ENCODE data around the gene PEAK3.

The PEAK3 gene

DNA sequence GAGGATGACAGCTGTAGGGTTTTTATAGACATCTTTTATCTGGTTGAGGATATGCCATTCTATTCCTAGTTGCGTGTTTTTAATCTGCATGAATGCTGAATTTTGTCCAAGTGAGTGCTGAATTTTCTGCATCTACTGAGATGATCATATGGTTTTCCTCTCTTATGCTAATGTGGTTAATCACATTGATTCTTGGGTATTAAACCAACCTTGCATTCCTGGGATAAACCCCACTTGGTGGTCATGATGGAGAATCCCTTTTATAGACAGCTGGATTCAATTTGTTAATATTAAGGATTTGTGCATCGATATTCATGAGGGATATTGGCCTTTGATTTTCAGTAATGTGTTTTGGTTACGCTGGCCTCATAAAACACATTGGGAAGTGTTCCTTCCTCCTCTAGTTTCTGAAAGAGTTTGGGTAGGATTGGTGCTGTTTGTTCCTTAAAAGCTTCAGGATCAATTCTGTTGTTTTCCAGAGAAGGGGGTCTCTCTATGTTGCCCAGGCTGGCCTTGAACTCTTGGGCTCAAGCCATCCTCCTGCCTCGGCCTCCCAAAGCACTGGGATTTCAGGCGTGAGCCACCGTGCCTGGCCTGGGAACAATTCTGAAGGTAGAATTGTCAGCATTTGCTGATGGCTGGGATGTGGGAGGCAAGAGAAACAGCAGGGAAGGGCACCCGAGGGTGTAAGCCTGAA, 33.3 kb upstream of the PEAK3 start:
- no peak for DNase-seq

- DNase-seq: no peak
Measured at GRCh38 chr19:2312820-2313501, 31.0 kb upstream of the PEAK3 start.

DNA sequence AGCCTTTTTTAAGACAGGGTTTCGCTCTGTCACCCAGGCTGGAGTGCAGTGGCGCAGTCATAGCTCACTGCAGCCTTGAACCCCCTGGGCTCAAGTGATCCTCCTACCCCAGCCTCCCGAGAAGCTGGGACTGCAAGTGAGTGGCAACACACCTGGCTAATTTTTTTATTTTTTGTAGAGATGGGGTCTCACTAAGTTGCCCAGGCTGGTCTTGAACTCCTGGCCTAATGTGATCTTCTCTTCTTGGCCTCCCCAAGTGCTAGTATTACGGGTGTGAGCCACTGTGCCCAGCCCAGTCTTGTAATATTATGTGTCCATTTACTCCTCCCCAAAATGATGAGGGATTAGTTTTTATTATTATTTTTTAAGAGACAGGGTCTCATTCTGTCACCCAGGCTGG, 29.1 kb upstream of the PEAK3 start:
- no peak for DNase-seq

GRCh38 chr19:2309734-2310362, 27.9 kb upstream of the PEAK3 start:
- no peak for DNase-seq

GRCh38 chr19:2308114-2308556, 26.2 kb upstream of the PEAK3 start, which contains the start of gene LINGO3:
LINGO3 (minus strand) TSS chr19:2308154; CDS start chr19:2291776, 16,378 bp downstream.
- DNase-seq: no peak

DNA sequence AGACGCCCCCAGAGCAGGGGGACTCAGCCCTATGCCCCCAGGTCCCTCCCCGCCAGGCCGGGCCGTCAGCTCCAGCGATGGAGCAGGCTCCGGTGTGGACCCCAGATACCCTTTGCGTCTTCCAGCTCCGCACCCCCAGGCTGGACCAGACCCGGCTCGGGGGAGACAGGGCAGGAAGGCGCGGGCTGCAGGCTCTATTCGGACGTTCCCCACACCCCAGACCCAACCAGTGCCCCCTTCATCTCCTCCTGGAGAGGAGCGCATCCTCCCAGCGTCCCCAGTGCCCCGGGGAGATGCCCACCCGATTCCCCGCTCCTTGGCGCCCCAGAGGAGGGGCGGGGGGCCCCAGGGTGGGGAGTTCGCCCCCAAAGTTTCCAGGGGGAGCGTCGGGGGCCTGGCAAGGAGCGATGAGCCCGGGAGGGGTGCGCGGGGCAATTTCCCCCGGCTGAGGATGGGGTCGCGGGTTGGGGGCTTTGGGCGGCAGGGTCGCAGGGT, 25.6 kb upstream of the PEAK3 start:
- DNase-seq: no peak

DNA sequence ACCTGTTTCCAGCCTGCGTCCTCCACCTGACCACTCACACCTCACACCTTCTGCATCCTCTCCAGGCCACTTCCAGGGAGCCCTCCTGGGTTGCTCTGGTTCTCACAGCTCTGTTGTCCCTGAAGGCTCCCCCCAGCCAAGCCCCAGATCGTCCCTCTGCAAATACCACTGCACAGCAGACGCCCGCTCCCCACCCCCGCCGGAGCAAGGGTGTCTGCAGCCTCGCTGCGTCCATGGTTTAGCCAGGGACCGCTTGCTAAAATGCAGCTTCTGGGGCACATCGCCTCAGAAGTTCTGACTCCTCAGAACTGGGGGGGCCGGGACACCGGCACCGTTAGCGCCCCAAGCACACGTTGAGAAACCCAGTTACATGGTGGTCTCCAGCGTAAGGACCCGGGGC, 25.0 kb upstream of the PEAK3 start:
- no peak for DNase-seq

GRCh38 chr19:2306281-2306806, 24.4 kb upstream of the PEAK3 start:
- DNase-seq: no peak

GRCh38 chr19:2305452-2306280, 23.7 kb upstream of the PEAK3 start:
- DNase-seq: no peak

DNA sequence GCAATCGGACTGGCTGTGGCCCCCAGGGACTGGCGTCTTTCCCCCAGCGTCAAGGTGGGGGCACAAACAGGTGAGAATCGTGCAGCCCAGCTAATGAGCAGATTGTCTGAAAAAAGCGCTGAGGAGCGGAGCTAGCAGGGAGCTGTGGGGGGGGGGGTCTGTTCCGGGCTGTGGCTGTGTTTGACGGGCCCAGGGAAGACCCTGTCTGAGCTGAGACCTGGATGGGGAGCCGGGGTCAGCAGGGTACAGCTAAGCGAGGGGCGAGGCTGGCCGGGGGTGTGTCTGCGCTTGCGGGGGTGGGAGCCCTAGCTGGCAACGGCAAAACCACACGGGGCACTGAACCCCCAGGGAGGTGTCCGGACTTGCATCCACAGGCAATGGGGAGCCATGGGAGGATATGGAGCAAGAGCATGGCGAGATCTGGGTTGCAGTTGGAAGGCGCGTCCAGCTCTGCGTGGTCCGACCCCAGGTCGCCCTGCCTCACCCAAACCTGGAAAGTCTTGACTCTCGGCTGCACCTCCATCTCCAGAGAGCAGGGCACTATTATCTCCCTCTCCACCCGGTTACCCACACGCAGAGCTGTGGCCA, 21.3 kb upstream of the PEAK3 start:
- no peak for DNase-seq

DNA sequence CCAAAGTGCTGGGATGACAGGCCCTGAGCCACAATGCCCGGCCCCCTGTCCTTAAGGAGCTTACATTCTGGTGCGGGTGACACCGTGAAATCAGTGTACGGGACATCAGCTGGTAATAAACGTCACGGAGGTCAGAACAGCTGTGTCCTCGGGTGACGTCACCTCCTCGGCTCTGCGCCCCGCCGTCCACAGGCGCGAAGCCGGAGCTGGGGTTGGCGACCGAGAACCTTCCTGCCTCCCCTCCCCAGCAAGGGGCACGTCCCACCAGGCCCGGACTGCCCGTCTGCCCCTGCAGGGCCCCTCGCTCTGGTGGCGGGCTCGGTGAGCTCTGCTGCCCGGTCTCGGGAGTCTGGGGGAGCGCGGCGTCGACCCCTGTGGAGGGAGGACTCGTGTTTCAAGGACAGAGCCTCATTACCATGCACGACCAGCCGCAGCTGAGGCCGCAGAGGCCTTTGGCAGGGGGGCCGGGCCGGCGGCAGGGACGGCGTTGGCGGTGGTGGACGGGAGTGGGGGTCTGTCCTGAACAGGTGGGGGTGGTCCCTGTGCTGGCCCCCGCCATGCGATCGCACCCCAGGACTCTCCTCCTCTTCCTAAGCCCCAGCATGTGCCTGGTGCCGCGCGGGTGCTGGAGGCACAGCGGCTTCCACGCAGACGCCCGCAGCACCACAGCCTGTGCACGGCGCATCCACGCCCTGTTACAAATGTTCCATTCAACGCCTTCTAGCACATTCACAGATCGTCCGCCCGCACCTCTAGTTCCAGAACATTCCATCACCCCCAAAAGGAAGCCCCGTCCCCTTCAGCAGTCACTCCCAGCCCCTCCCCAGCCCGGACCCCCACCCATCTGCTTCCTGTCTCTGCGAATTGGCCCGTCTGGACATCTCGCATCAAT, 20.6 kb upstream of the PEAK3 start:
- DNase-seq: peak; percentile 76

- DNase-seq: no peak
Measured at GRCh38 chr19:2300533-2300932, 18.6 kb upstream of the PEAK3 start.

- peak; percentile 3 for DNase-seq
Measured at GRCh38 chr19:2296141-2296540, 14.2 kb upstream of the PEAK3 start.

- no peak for DNase-seq
Measured at GRCh38 chr19:2294687-2295335, 12.8 kb upstream of the PEAK3 start.

GRCh38 chr19:2291185-2291751, 9.3 kb upstream of the PEAK3 start:
- peak; percentile 74 for DNase-seq

DNA sequence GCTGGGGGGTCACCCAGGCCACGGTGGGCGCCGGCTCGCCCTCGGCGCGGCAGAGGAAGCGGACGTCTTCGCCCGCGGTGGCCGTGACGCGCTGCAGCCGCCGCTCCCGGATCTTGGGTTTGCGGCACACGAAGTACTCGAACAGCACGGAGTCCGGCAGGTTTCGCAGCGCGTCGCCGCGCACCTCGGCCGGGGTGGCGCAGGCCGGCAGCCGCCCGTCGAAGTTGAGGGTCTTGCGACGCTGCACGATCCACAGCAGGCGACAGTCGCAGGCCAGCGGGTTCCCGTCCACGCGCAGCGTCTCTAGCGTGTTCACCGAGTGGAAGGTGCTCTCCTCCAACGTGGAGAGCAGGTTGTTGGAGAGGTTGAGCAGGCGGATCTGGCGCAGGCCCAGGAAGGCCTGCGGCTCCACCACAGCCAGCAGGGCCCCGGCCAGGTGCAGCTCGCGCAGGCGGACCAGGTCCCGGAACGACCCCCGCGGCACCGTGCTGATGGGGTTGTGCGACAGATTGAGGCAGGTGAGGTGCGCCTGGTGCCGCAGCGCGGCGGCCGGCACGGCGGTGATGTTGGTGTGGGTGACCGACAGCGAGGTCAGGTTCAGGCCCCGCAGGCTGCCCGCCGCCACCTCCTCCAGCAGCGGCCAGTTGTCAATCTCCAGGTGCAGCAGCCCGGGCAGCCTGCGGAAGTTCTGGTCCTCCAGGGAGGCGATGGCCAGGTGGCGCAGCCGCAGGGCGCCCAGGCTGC, 8.6 kb upstream of the PEAK3 start:
- peak; percentile 69 for DNase-seq

GRCh38 chr19:2289714-2290435, 7.9 kb upstream of the PEAK3 start:
- DNase-seq: peak; percentile 60

Data from right kidney (tissue), 1 donor.